Gastroesophageal sphincter (tissue), 4 donors: ENCODE measurements around the gene CACNA1C. TPM values are rescaled to one million over a fixed set of nuclear protein-coding genes. Genes with fewer than 3 reads are reported as not detected.

Experiments
- ATAC-seq: fragments of 150-250 bp; one replicate; pipeline ENCODE4 v1.9.1; 2016; ENCODE audit warnings: mild to moderate bottlenecking, moderate library complexity
- H3K27ac ChIP-seq, 4 donors: fragments of 200-600 bp; sonication (generic) in 3 of 4; 1 replicate in 3 of 4; 2 replicates in 1 of 4; pipeline ENCODE4 v1.5.1; 2016 to 2019
- H3K27me3 ChIP-seq: fragments of 200-600 bp; sonication (generic); one replicate; pipeline ENCODE4 v1.5.1; 2019
- H3K36me3 ChIP-seq, 2 donors: fragments of 200-600 bp; sonication (generic); one replicate each; pipeline ENCODE4 v1.5.1; 2019; ENCODE audit warnings: control low read depth in 1 of 2
- H3K4me1 ChIP-seq, 3 donors: fragments of 200-600 bp; sonication (generic); 1 replicate in 2 of 3; 2 replicates in 1 of 3; pipeline ENCODE4 v1.5.1; 2016 to 2019; ENCODE audit warnings: control low read depth in 2 of 3
- H3K4me3 ChIP-seq, 2 donors: fragments of 200-600 bp; sonication (generic); one replicate each; pipeline ENCODE4 v1.5.1; 2019; ENCODE audit warnings: mild to moderate bottlenecking in 1 of 2, moderate library complexity in 1 of 2
- H3K9me3 ChIP-seq, 3 donors: fragments of 200-600 bp; sonication (generic); one replicate each; pipeline ENCODE4 v1.5.1; 2017 to 2019; ENCODE audit warnings: control low read depth in 2 of 3
- CTCF ChIP-seq, 4 experiments: fragments of 200-600 bp in 2 of 4; fragments of 450-650 bp in 2 of 4; sonication (generic) in 1 of 4; IDR thresholded peaks; one replicate each; pipeline ENCODE4 v1.5.1; 2017 to 2019; ENCODE audit warnings: antibody characterized with exemption in 4 of 4, mild to moderate bottlenecking in 2 of 4, moderate library complexity in 2 of 4
- EP300 ChIP-seq: sonication (generic); formaldehyde crosslinking; IDR thresholded peaks from one replicate; pipeline ENCODE4 v1.6.1; 2017; ENCODE audit warnings: antibody characterized with exemption, mild to moderate bottlenecking
- POLR2A ChIP-seq, 2 donors: fragments of 450-650 bp; IDR thresholded peaks; one replicate each; pipeline ENCODE4 v1.6.1; 2017; ENCODE audit warnings: antibody characterized with exemption in 2 of 2, mild to moderate bottlenecking in 2 of 2, moderate library complexity in 1 of 2
- POLR2AphosphoS5 ChIP-seq: sonication (generic); formaldehyde crosslinking; IDR thresholded peaks from one replicate; pipeline ENCODE4 v1.6.1; 2017; ENCODE audit warnings: antibody characterized with exemption
- WGBS, 2 donors: methylation state at CpG; one replicate each; pipeline ENCODE4 v1.1.5; 2018; ENCODE audit warnings: low coverage in 1 of 2; 5-methylcytosine and 5-hydroxymethylcytosine counted together
- total RNA-seq, 4 donors: library from RNA; depleted of rRNA; stranded (reverse); fragments of >200 nt; gene quantifications; one replicate each; pipeline ENCODE4 v1.1.0, GENCODE V29; 2016

Gene CACNA1C
- total RNA-seq, 4 donors from 2014 or later, result 22.9 to 96.2 (median 41.4) TPM

GRCh38 chr12:2553388-2554126, 500.8 kb downstream of the CACNA1C start:
- WGBS, 2 donors, result 78 to 94% methylated on average over 3 to 14 of the region's 14 CpGs
- Histone ChIP-seq H3K4me1 (peaks cover 0 to 11% (median 0%) of the 10 kb centered on the region in 3 donors), H3K4me3 (no peak overlapping the region), H3K27me3 (no peaks in the 10 kb centered on the region), H3K9me3 (no peaks in the 10 kb centered on the region), H3K36me3 (peaks cover 0 to 83% of the 10 kb centered on the region in 2 donors), H3K27ac (no peak overlapping the region)
- no peak for TF ChIP-seq EP300
- TF ChIP-seq CTCF (IDR thresholded peaks at IDR 0.05), result no peak
- no peak for TF ChIP-seq POLR2AphosphoS5
- no peak for TF ChIP-seq POLR2A (IDR thresholded peaks at IDR 0.05)
- no peak for ATAC-seq

GRCh38 chr12:2555487-2556082, 502.8 kb downstream of the CACNA1C start:
- 91 to 96% methylated on average over 5 to 18 of the region's 19 CpGs for WGBS, 2 donors

GRCh38 chr12:2557597-2557996, 504.8 kb downstream of the CACNA1C start:
- H3K36me3 ChIP-seq, result peaks cover 0 to 74% of the 10 kb centered on the region in 2 donors
- TF ChIP-seq POLR2AphosphoS5, result no peak
- TF ChIP-seq CTCF (IDR thresholded peaks at IDR 0.05), result no peak
- no peak for TF ChIP-seq POLR2A (IDR thresholded peaks at IDR 0.05)
- no peak for TF ChIP-seq EP300
- no peaks in the 10 kb centered on the region for H3K4me1 ChIP-seq
- H3K4me3 ChIP-seq, result no peak overlapping the region
- H3K9me3 ChIP-seq, result no peaks in the 10 kb centered on the region
- ATAC-seq, result no peak
- 80% methylated on average over 1 of the region's 3 CpGs; no CpG with 5 or more reads in 1 of the 2 donors for WGBS, 2 donors
- H3K27me3 ChIP-seq, result no peaks in the 10 kb centered on the region
- no peak overlapping the region for H3K27ac ChIP-seq

More at GRCh38 chr12:2555487-2556082, 502.8 kb downstream of the CACNA1C start:
- Histone ChIP-seq H3K36me3 (peaks cover 0 to 79% of the 10 kb centered on the region in 2 donors), H3K4me1 (peaks cover 0 to 11% (median 0%) of the 10 kb centered on the region in 3 donors), H3K9me3 (no peaks in the 10 kb centered on the region), H3K27ac (no peak overlapping the region), H3K27me3 (no peaks in the 10 kb centered on the region), H3K4me3 (no peak overlapping the region)
- no peak for ATAC-seq
- TF ChIP-seq POLR2AphosphoS5, result no peak
- no peak for TF ChIP-seq CTCF (IDR thresholded peaks at IDR 0.05)
- TF ChIP-seq POLR2A (IDR thresholded peaks at IDR 0.05), result no peak
- no peak for TF ChIP-seq EP300

- peaks cover 0 to 54% of the 10 kb centered on the region in 2 donors for H3K36me3 ChIP-seq
- WGBS, 2 donors, result 84 to 92% methylated on average over 6 of the region's 6 CpGs
Observed at GRCh38 chr12:2559931-2560330, 507.1 kb downstream of the CACNA1C start.

More at GRCh38 chr12:2559931-2560330, 507.1 kb downstream of the CACNA1C start:
- ATAC-seq, result no peak
- no peaks in the 10 kb centered on the region for H3K27me3 ChIP-seq
- H3K9me3 ChIP-seq, result no peaks in the 10 kb centered on the region
- TF ChIP-seq POLR2AphosphoS5, result no peak
- TF ChIP-seq CTCF (IDR thresholded peaks at IDR 0.05), result no peak
- TF ChIP-seq POLR2A (IDR thresholded peaks at IDR 0.05), result no peak
- no peak for TF ChIP-seq EP300
- H3K4me3 ChIP-seq, result no peak overlapping the region
- H3K4me1 ChIP-seq, result no peaks in the 10 kb centered on the region
- H3K27ac ChIP-seq, result no peak overlapping the region
